Measurements from ENCODE around the gene ESRRA.

The ESRRA gene

DNA sequence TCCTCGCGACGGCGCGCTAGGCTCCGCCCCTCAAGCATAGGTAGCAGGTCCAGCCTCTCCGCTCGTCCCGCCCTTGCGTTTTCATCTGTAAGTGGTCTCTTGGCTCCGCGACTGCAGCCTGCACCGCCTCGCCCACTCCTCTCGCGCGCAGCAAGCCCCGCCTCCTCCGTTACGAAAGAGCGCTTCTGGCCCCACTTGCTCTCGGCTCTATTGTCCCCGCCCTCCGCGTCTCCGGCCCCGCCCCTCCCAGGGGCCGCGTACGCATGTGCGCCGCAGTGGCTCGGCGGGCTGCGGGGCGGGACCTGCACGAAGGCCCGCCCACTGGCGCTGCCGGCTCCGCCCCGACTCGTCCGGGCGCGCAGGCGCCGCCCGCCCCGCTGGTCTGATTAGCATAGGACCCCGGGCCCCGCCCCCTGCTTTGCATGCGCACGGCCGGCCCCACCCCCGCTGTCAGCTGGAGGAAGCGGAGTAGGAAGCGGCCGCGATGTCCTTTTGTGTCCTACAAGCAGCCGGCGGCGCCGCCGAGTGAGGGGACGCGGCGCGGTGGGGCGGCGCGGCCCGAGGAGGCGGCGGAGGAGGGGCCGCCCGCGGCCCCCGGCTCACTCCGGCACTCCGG, at the start of gene ESRRA:
TSS of gene ESRRA (plus strand) at position 450 of the 616 bp plus-strand sequence. CDS start 1,656 bp downstream, outside the sequence.
- in situ Hi-C loops (cut with MboI; ENCODE audit: low sequenced_read_pairs) = no loop called here

DNA sequence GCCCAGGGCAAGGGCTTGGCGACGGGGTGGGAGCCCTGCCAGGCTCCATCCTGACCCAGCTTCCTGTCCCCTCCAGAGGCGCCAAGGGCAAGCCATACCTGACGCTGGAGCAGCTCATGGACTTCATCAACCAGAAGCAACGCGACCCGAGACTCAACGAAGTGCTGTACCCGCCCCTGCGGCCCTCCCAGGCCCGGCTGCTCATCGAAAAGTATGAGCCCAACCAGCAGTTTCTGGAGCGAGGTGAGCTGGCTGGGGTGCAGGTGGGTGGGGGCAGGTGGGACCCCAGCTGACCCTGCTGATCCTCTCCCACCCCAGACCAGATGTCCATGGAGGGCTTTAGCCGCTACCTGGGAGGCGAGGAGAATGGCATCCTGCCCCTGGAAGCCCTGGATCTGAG, 49.0 kb upstream of the ESRRA start:
- in situ Hi-C loops (cut with MboI; ENCODE audit: low sequenced_read_pairs) = no loop called here

GRCh38 chr11:64258356-64258755, 47.0 kb upstream of the ESRRA start:
- in situ Hi-C loops (cut with MboI; ENCODE audit: low sequenced_read_pairs) = no loop called here

GRCh38 chr11:64258946-64259532, 46.3 kb upstream of the ESRRA start:
- in situ Hi-C loops (cut with MboI; ENCODE audit: low sequenced_read_pairs) = no loop called here

GRCh38 chr11:64259533-64260067, 45.7 kb upstream of the ESRRA start:
- in situ Hi-C loops (cut with MboI; ENCODE audit: low sequenced_read_pairs) = no loop called here

DNA sequence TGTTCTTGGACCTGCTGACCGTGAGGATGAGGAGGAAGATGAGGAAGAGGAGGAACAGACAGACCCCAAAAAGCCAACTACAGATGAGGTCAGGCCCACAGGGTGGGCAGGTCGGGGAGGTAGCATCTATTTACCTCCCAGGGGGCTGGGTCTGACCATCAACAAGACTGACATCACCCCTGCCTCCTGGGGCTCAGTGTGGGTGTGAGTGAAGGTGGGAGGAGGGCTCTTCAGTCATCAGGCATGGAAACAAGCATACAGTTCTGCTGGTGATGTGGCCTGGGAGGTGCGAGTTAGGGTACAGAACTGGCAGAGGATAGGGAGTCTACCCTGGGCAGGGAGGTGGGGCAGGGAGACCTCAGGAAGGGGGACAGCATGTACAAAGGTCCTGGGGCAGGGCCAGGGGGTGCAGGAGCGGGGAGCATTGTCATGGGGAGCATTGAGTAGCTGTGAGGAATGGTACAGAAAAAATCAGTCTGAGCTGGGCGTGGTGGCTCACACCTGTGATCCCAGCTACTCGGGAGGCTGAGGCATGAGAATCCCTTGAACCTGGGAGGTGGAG, 45.1 kb upstream of the ESRRA start:
- in situ Hi-C loops (cut with MboI; ENCODE audit: low sequenced_read_pairs) = no loop called here

GRCh38 chr11:64261556-64262080, 43.7 kb upstream of the ESRRA start:
- in situ Hi-C loops (cut with MboI; ENCODE audit: low sequenced_read_pairs) = no loop called here

GRCh38 chr11:64262271-64263002, 42.9 kb upstream of the ESRRA start:
- in situ Hi-C loops (cut with MboI; ENCODE audit: low sequenced_read_pairs) = no loop called here

DNA sequence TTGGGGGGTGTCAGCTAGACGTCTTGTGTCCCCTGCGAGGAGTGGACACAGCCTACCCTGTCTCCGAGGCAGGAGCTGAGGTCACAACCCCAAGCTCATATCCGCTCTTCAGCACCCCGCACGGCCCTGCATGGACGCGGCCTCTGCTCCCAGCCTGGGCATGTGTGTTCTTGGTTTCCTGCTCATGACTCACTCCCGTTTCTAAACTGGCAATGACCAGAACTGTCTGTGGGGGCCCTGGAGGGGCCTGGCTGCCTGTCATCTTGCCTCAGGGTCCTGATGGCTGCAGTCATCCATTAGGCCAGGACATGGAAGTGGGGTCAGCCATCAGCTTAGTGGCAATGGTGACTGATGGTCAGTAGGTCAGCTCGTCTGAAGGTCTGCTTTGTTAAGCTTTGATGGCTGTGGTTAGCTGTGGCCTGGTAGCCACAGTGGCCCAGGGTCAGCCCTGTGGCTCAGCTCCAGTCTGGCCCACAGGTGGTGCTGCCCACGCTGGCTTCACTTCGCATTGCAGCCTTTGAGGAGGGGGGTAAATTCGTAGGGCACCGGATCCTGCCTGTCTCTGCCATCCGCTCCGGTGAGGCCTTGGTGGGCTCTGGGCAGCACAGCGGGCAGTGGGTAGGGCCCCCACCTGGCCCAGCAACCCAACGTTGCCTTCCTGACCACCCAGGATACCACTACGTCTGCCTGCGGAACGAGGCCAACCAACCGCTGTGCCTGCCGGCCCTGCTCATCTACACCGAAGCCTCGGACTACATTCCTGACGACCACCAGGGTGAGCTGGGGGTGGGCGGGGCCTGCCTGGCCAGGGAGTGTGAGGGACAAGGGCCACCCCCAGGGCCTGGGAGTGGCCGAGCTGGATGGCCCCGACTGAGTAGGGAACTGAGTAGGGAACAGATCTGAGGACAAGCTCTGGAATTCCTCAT, 42.0 kb upstream of the ESRRA start:
- in situ Hi-C loops (cut with MboI; ENCODE audit: low sequenced_read_pairs) = no loop called here

- in situ Hi-C loops (cut with MboI; ENCODE audit: low sequenced_read_pairs) = no loop called here
Observed at GRCh38 chr11:64263947-64264317, 41.4 kb upstream of the ESRRA start.

- in situ Hi-C loops (cut with MboI; ENCODE audit: low sequenced_read_pairs) = no loop called here
Observed at GRCh38 chr11:64264371-64264852, 40.9 kb upstream of the ESRRA start.

DNA sequence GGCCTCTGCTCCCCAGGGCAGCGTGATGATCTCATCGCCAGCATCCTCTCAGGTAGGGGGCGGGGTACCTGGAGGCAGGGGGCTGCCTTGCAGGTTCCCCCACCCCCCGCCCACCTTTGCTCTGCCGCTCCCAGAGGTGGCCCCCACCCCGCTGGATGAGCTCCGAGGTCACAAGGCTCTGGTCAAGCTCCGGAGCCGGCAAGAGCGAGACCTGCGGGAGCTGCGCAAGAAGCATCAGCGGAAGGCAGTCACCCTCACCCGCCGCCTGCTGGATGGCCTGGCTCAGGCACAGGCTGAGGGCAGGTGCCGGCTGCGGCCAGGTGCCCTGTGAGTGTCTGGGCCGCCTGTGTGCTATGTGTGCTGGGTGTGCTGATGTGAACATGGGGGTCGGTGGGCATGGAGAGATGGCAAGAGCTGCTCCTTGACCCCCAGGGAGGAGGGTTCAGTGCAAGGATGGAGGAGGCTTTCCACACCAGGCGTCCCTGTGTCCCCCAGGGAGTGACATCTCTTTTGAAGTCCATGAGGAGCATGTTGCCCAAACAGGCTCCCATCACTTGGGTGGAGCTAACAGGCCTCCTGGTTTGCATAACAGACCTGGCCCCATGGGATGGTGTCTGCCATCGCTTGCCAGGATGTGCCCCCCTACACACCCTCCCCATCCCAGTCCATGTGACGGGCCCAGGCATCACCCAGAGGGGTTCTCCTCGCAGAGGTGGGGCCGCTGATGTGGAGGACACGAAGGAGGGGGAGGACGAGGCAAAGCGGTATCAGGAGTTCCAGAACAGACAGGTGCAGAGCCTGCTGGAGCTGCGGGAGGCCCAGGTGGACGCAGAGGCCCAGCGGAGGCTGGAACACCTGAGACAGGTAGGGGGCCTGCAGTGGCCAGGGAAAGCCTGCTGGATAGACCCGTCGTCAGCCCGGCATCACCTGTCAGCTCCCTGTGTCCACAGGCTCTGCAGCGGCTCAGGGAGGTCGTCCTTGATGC, 39.9 kb upstream of the ESRRA start:
- in situ Hi-C loops (cut with MboI; ENCODE audit: low sequenced_read_pairs) = no loop called here

DNA sequence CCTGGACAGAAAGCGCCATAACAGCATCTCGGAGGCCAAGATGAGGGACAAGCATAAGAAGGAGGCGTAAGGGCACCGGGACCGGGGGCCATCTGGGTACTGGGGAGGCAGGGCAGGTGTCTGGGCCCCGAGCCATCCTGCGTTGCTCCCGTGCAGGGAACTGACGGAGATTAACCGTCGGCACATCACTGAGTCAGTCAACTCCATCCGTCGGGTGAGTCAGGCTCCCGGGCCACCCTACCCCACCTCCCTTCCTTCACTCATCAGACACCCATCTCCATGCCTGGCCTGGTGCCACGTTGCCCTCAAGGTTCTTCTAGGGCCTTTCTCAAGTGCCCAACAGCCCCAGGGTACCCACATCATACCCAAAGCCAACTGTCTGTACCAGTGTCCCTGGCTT, 39.0 kb upstream of the ESRRA start:
- in situ Hi-C loops (cut with MboI; ENCODE audit: low sequenced_read_pairs) = no loop called here

- in situ Hi-C loops (cut with MboI; ENCODE audit: low sequenced_read_pairs) = no loop called here
Observed at GRCh38 chr11:64267207-64267945, 37.9 kb upstream of the ESRRA start.

DNA sequence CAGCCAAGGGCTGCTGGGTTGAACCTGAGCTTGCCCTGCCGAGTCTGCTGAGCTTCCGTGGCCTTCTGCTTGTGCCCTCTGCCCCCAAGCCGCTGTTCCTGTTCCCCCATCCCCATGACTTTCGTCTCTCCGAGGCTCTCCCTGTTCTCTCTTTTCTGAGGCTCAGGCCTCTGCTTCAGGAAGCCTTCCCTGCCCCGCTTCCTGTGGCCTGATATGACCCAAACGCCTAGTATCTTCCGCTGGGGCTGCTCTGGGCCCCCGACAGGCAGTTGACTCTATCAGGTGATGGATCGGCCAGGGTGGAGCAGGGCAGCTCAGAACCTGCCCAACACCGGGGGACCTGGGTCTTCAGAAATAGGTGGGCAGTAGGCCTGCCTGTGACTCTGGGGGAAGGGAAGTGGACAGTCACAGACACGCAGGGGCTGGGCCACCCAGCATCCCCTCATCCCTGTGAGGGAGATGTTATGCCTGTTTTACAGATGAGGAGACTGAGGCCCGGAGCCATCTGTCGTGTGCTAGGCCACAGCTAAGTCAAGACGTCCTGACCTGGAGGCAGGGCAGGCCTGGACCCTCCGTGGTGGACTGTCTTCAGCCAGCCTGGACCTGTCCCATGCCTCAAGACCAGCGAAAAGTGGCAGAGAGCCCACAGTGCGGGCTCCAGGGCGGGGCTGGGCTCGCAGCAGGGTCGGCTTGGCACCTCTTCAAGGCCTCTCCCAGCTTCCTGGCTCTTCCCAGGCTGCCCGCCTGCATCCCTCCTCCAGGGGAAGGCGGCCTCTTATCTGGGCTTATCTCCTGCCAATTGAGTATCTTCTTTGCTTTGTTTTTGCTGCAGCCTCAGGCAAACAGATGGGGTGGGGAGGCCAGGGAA, 37.1 kb upstream of the ESRRA start:
- in situ Hi-C loops (cut with MboI; ENCODE audit: low sequenced_read_pairs) = no loop called here

GRCh38 chr11:64268893-64269539, 36.3 kb upstream of the ESRRA start:
- in situ Hi-C loops (cut with MboI; ENCODE audit: low sequenced_read_pairs) = no loop called here
